Trophoblast cell (in vitro differentiated cells and primary cell): ENCODE measurements around the gene FGF2. TPM values are rescaled to one million over a fixed set of nuclear protein-coding genes. Genes with fewer than 3 reads are reported as not detected.

Source experiments
- DNase-seq, 2 donors: peaks; one replicate each; pipeline ENCODE4 v3.0.0-alpha.2; 2016
- H2AFZ ChIP-seq: 2 replicates; pipeline ENCODE4 v1.6.1; 2013; ENCODE audit warnings: low read length, moderate library complexity, mild to moderate bottlenecking; ENCODE audit not compliant: insufficient read depth, poor library complexity
- H2AK5ac ChIP-seq: 2 replicates; pipeline ENCODE4 v1.6.1; 2013; ENCODE audit warnings: mild to moderate bottlenecking, low read length
- H2BK120ac ChIP-seq: 2 replicates; pipeline ENCODE4 v1.6.1; 2013; ENCODE audit warnings: low read length, mild to moderate bottlenecking, moderate library complexity; ENCODE audit not compliant: insufficient read depth, poor library complexity
- H2BK12ac ChIP-seq: 2 replicates; pipeline ENCODE4 v1.6.1; 2013; ENCODE audit warnings: mild to moderate bottlenecking, low read length, moderate library complexity
- H2BK5ac ChIP-seq: 2 replicates; pipeline ENCODE4 v1.6.1; 2013; ENCODE audit warnings: low read length, low read depth, moderate library complexity, mild to moderate bottlenecking; ENCODE audit not compliant: poor library complexity
- H3K14ac ChIP-seq: 2 replicates; pipeline ENCODE4 v1.6.1; 2013; ENCODE audit warnings: mild to moderate bottlenecking, low read length
- H3K18ac ChIP-seq: 2 replicates; pipeline ENCODE4 v1.6.1; 2013; ENCODE audit warnings: mild to moderate bottlenecking, low read length
- H3K23ac ChIP-seq: 2 replicates; pipeline ENCODE4 v1.6.1; 2013; ENCODE audit warnings: low read length
- H3K27ac ChIP-seq: 2 replicates; pipeline ENCODE4 v1.5.1; 2013; ENCODE audit warnings: low read depth, mild to moderate bottlenecking, inconsistent platforms, low read length, moderate library complexity
- H3K27me3 ChIP-seq: 2 replicates; pipeline ENCODE4 v1.6.1; 2013; ENCODE audit warnings: inconsistent platforms, mild to moderate bottlenecking, low read length, moderate library complexity; ENCODE audit not compliant: insufficient read depth
- H3K36me3 ChIP-seq, 2 experiments: 1 replicate in 1 of 2; 2 replicates in 1 of 2; pipeline ENCODE4 v1.6.1; 2013; ENCODE audit warnings: low read length in 2 of 2, mild to moderate bottlenecking in 2 of 2, moderate library complexity in 1 of 2; ENCODE audit not compliant: insufficient read depth in 2 of 2, control insufficient read depth in 1 of 2
- H3K4ac ChIP-seq: 2 replicates; pipeline ENCODE4 v1.6.1; 2013; ENCODE audit warnings: low read depth, mild to moderate bottlenecking, low read length, moderate library complexity
- H3K4me1 ChIP-seq, 2 experiments: 1 replicate in 1 of 2; 2 replicates in 1 of 2; pipeline ENCODE4 v1.6.1; 2013; ENCODE audit warnings: low read length in 2 of 2, mild to moderate bottlenecking in 2 of 2, moderate library complexity in 1 of 2; ENCODE audit not compliant: insufficient read depth in 2 of 2, control insufficient read depth in 1 of 2
- H3K4me2 ChIP-seq: 2 replicates; pipeline ENCODE4 v1.6.1; 2013; ENCODE audit warnings: inconsistent platforms, mild to moderate bottlenecking, low read length, moderate library complexity
- H3K4me3 ChIP-seq: 2 replicates; pipeline ENCODE4 v1.5.1; 2013; ENCODE audit warnings: mild to moderate bottlenecking, low read depth, low read length, inconsistent platforms
- H3K79me1 ChIP-seq: one replicate; pipeline ENCODE4 v1.6.1; 2013; ENCODE audit warnings: low read length
- H3K79me2 ChIP-seq: 2 replicates; pipeline ENCODE4 v1.6.1; 2013; ENCODE audit warnings: low read length, mild to moderate bottlenecking; ENCODE audit not compliant: control insufficient read depth, insufficient read depth, poor library complexity
- H3K9ac ChIP-seq: 2 replicates; pipeline ENCODE4 v1.6.1; 2013; ENCODE audit warnings: mild to moderate bottlenecking, low read length
- H3K9me3 ChIP-seq: 2 replicates; pipeline ENCODE4 v1.6.1; 2013; ENCODE audit warnings: low read depth, mild to moderate bottlenecking, control low read depth, inconsistent platforms, low read length; ENCODE audit not compliant: insufficient read depth
- H4K12ac ChIP-seq: 2 replicates; pipeline ENCODE4 v1.6.1; 2013; ENCODE audit warnings: low read depth, mild to moderate bottlenecking, low read length, moderate library complexity
- H4K8ac ChIP-seq: 2 replicates; pipeline ENCODE4 v1.6.1; 2013; ENCODE audit warnings: low read depth, mild to moderate bottlenecking, low read length, moderate library complexity
- H4K91ac ChIP-seq: one replicate; pipeline ENCODE4 v1.6.1; 2013; ENCODE audit warnings: low read depth, mild to moderate bottlenecking, low read length, moderate library complexity
- WGBS: extraction: QIAGEN DNeasy Blood & Tissue Kit; methylation state at CpG from one replicate; pipeline ENCODE4 v1.1.7; 2013; ENCODE audit warnings: missing lambda C conversion rate; ENCODE audit not compliant: insufficient read length, insufficient coverage; ENCODE audit errors: extremely low coverage; 5-methylcytosine and 5-hydroxymethylcytosine counted together
- polyA plus RNA-seq: library from polyadenylated mRNA; stranded (reverse); fragments of 200-250 nt; gene quantifications from 2 replicates; pipeline ENCODE4 v1.2.3, GENCODE V29; 2013

Gene FGF2
- 0.46 and 0.49 TPM in 2 replicates for polyA plus RNA-seq

DNA sequence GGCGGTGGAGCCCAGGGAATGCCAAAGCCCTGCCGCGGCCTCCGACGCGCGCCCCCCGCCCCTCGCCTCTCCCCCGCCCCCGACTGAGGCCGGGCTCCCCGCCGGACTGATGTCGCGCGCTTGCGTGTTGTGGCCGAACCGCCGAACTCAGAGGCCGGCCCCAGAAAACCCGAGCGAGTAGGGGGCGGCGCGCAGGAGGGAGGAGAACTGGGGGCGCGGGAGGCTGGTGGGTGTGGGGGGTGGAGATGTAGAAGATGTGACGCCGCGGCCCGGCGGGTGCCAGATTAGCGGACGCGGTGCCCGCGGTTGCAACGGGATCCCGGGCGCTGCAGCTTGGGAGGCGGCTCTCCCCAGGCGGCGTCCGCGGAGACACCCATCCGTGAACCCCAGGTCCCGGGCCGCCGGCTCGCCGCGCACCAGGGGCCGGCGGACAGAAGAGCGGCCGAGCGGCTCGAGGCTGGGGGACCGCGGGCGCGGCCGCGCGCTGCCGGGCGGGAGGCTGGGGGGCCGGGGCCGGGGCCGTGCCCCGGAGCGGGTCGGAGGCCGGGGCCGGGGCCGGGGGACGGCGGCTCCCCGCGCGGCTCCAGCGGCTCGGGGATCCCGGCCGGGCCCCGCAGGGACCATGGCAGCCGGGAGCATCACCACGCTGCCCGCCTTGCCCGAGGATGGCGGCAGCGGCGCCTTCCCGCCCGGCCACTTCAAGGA is at the start of gene FGF2:
FGF2 (plus strand) TSS at position 279 of the 705 bp plus-strand sequence; CDS start at position 623, 344 bp downstream.
- WGBS, result no CpG with 5 or more reads among the region's 97 CpGs
- H3K18ac ChIP-seq, result peak within 1 kb of the TSS; percentile 3
- no peak within 1 kb of the TSS for H3K23ac ChIP-seq
- peak within 1 kb of the TSS; percentile 66 for H3K4me3 ChIP-seq
- H4K12ac ChIP-seq, result no peak within 1 kb of the TSS
- no peaks in the 10 kb centered on the region for H3K79me1 ChIP-seq
- no peak within 1 kb of the TSS for H3K27ac ChIP-seq
- H2BK120ac ChIP-seq, result no peak within 1 kb of the TSS
- no peak within 1 kb of the TSS for H3K4ac ChIP-seq
- peak within 1 kb of the TSS; percentile 65 for H3K4me2 ChIP-seq
- no peaks in the 10 kb centered on the region for H3K79me2 ChIP-seq
- H2AK5ac ChIP-seq, result no peak within 1 kb of the TSS
- peaks cover 21% of the 10 kb centered on the region for H3K27me3 ChIP-seq
- H2BK5ac ChIP-seq, result no peak within 1 kb of the TSS
- peak within 1 kb of the TSS; percentile 62 for H2AFZ ChIP-seq
- no peak within 1 kb of the TSS for H4K91ac ChIP-seq
- H3K14ac ChIP-seq, result no peak within 1 kb of the TSS
- peak within 1 kb of the TSS; percentile 18 for H4K8ac ChIP-seq
- H3K9me3 ChIP-seq, result no peaks in the 10 kb centered on the region
- H2BK12ac ChIP-seq, result no peak within 1 kb of the TSS
- no peaks in the 10 kb centered on the region for H3K36me3 ChIP-seq
- H3K4me1 ChIP-seq, result peaks cover 0 to 2% of the 10 kb centered on the region in 2 experiments
- DNase-seq, result no peak
- peak within 1 kb of the TSS; percentile 24 for H3K9ac ChIP-seq

DNA sequence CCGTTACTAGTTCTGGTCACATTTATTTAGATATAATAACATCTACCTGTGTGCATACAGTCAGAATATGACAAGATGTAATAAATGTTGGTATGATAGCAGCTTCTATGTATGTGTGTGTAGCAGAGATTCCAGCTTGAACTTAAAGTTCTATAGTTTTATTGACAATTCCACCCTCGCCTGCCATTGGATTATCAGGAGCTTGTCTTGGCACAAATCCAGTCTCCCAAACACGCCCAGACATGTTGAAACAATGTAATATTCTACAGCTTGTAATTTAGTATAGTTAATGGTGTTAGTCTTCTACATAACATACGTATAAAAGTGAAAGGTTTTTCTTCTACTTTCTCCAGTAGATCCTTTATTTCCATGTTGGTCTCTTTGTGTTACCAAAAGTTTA is 49.7 kb upstream of the FGF2 start:
- Histone ChIP-seq H3K4me2 (no peak overlapping the region), H2BK120ac (no peak overlapping the region), H3K4me3 (no peak overlapping the region), H3K79me1 (no peaks in the 10 kb centered on the region), H4K91ac (no peak overlapping the region), H4K8ac (no peak overlapping the region), H3K18ac (no peak overlapping the region), H3K27me3 (no peaks in the 10 kb centered on the region), H3K36me3 (no peaks in the 10 kb centered on the region), H3K9me3 (peaks cover 2% of the 10 kb centered on the region), H2AFZ (no peak overlapping the region), H3K4ac (no peak overlapping the region), H3K23ac (no peak overlapping the region), H3K79me2 (no peaks in the 10 kb centered on the region), H4K12ac (no peak overlapping the region), H2BK5ac (no peak overlapping the region), H3K14ac (no peak overlapping the region), H3K9ac (no peak overlapping the region), H2AK5ac (no peak overlapping the region), H2BK12ac (no peak overlapping the region), H3K4me1 (peaks cover 0 to 2% of the 10 kb centered on the region in 2 experiments), H3K27ac (no peak overlapping the region)
- DNase-seq, result no peak
- no CpG with 5 or more reads among the region's 4 CpGs for WGBS

DNA sequence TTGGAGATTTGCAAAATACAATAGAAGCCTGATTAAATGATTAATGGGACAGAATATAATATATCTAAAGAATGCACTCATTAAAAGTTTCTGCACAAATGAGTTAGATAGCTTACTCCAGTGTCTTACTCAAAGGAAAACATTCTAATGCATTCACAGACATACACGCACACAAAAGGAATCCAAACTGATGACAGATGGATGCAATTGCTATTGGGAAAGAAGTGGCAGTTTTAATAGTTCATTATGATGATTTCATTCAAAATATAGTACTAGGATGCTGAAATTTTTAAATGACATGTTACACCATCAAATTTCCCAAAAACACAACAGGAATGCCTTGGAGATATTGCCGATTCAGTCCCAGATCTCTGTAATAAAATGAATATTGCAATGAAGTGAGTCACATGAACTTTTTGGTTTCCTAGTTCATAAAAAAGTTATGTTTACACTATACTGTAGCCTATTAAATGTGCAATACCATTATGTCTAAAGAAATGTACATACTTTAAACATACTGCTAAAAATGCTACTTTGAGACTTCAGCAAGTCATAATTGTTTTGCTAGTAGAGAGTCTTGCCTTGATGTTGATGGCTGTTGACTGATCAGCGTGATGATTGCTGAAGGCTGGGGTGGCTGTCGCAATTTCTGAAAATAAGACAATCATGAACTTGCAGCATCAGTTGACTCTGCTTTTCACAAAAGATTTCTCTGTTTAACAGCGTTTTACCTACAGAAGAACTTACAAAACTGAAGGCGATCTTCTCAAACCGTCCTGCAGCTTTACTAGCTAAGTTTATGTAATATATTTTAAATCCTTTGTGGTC is 48.6 kb upstream of the FGF2 start:
- no peaks in the 10 kb centered on the region for H3K27me3 ChIP-seq
- H2AK5ac ChIP-seq, result no peak overlapping the region
- no peak overlapping the region for H3K23ac ChIP-seq
- H3K9me3 ChIP-seq, result peaks cover 2% of the 10 kb centered on the region
- H3K18ac ChIP-seq, result no peak overlapping the region
- H3K79me2 ChIP-seq, result no peaks in the 10 kb centered on the region
- H3K27ac ChIP-seq, result no peak overlapping the region
- peak; percentile 16 to 75 for DNase-seq
- H3K4ac ChIP-seq, result no peak overlapping the region
- no peak overlapping the region for H2BK12ac ChIP-seq
- H3K36me3 ChIP-seq, result no peaks in the 10 kb centered on the region
- H3K4me2 ChIP-seq, result no peak overlapping the region
- H2AFZ ChIP-seq, result no peak overlapping the region
- H3K4me3 ChIP-seq, result no peak overlapping the region
- no peak overlapping the region for H3K9ac ChIP-seq
- no peak overlapping the region for H4K91ac ChIP-seq
- WGBS, result no CpG with 5 or more reads among the region's 7 CpGs
- peaks cover 2% of the 10 kb centered on the region for H3K79me1 ChIP-seq
- H2BK5ac ChIP-seq, result no peak overlapping the region
- H3K4me1 ChIP-seq, result peaks cover 0 to 2% of the 10 kb centered on the region in 2 experiments
- H4K12ac ChIP-seq, result no peak overlapping the region
- no peak overlapping the region for H4K8ac ChIP-seq
- no peak overlapping the region for H3K14ac ChIP-seq
- H2BK120ac ChIP-seq, result no peak overlapping the region

DNA sequence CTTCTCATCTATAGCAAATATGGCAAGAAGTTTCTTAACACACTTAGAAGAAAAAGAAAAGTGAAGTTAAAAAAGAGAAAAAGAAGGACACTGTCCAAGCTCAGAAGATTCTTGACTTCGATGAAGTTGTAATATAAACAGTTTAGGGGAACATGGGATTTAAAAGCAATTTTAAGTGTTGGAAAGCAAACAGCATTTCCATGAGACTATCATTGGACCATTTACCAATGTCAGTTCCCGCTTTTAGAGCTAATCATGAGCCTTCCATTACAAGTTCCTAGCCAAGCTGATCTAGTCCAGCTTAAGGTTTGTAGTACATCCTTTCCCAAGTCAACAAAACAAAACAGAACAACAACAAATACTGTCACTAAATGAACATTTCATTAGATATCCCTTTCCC is 45.1 kb upstream of the FGF2 start:
- Histone ChIP-seq H2BK12ac (no peak overlapping the region), H3K9ac (no peak overlapping the region), H3K4me1 (peaks cover 7% of the 10 kb centered on the region in 2 experiments), H3K23ac (no peak overlapping the region), H3K18ac (no peak overlapping the region), H2BK5ac (no peak overlapping the region), H3K4ac (no peak overlapping the region), H3K79me2 (no peaks in the 10 kb centered on the region), H3K4me2 (no peak overlapping the region), H3K36me3 (no peaks in the 10 kb centered on the region), H3K14ac (no peak overlapping the region), H3K4me3 (no peak overlapping the region), H4K12ac (no peak overlapping the region), H2AFZ (no peak overlapping the region), H3K9me3 (no peaks in the 10 kb centered on the region), H4K91ac (no peak overlapping the region), H4K8ac (no peak overlapping the region), H3K79me1 (peaks cover 7% of the 10 kb centered on the region), H3K27me3 (no peaks in the 10 kb centered on the region), H3K27ac (no peak overlapping the region), H2BK120ac (no peak overlapping the region), H2AK5ac (no peak overlapping the region)
- DNase-seq, result no peak
- WGBS, result no CpG with 5 or more reads among the region's 2 CpGs
